K562 (cell line): ENCODE measurements around the gene STRA6.

ENCODE experiments used
- ATF3 ChIP-seq, 2 experiments: fragments of 450-650 bp in 1 of 2; sonication (generic) in 1 of 2; formaldehyde crosslinking in 1 of 2; IDR thresholded peaks in 1 of 2; conservative IDR thresholded peaks in 1 of 2; 2 replicates each; pipeline versions ENCODE4 v1.6.1 to v1.8.1; 2016 to 2023; ENCODE audit warnings: mild to moderate bottlenecking in 2 of 2, moderate library complexity in 2 of 2, inconsistent platforms in 1 of 2, missing genetic modification reagents in 1 of 2
- HBP1 ChIP-seq: fragments of 450-650 bp; formaldehyde crosslinking; IDR thresholded peaks from 2 replicates; pipeline ENCODE4 v1.4.0; 2022; ENCODE audit warnings: missing genetic modification characterization
- PCBP2 ChIP-seq: fragments of 200-400 bp; formaldehyde crosslinking; IDR thresholded peaks from 2 replicates; pipeline ENCODE4 v1.6.1; 2018; ENCODE audit warnings: low read length, low read depth, mild to moderate bottlenecking, moderate library complexity; ENCODE audit not compliant: poor library complexity, severe bottlenecking
- POLR2A ChIP-seq: fragments of 450-650 bp; conservative IDR thresholded peaks from 2 replicates; pipeline ENCODE4 v1.6.1; 2016

GRCh38 chr15:74134387-74135027 lies 68.1 kb downstream of the STRA6 start:
- TF ChIP-seq HBP1, result no peak
- no peak for TF ChIP-seq ATF3 (IDR thresholded peaks at IDR 0.05)
- TF ChIP-seq ATF3 (CRISPR knock-in tag; conservative IDR thresholded peaks at IDR 0.05), result no peak
- no peak for TF ChIP-seq POLR2A
- TF ChIP-seq PCBP2, result no peak
